C4-2B (cell line): ENCODE data around the gene NDUFA13.

ENCODE experiments used
- ZFX ChIP-seq: fragments of 450-650 bp; IDR thresholded peaks from 2 replicates; pipeline ENCODE4 v1.6.1; 2017
- TF ChIP-seq, protein P1 (sequence below): fragments of 450-650 bp; conservative IDR thresholded peaks from 2 replicates; pipeline ENCODE4 v1.5.1; 2017; ENCODE audit warnings: mild to moderate bottlenecking

DNA sequence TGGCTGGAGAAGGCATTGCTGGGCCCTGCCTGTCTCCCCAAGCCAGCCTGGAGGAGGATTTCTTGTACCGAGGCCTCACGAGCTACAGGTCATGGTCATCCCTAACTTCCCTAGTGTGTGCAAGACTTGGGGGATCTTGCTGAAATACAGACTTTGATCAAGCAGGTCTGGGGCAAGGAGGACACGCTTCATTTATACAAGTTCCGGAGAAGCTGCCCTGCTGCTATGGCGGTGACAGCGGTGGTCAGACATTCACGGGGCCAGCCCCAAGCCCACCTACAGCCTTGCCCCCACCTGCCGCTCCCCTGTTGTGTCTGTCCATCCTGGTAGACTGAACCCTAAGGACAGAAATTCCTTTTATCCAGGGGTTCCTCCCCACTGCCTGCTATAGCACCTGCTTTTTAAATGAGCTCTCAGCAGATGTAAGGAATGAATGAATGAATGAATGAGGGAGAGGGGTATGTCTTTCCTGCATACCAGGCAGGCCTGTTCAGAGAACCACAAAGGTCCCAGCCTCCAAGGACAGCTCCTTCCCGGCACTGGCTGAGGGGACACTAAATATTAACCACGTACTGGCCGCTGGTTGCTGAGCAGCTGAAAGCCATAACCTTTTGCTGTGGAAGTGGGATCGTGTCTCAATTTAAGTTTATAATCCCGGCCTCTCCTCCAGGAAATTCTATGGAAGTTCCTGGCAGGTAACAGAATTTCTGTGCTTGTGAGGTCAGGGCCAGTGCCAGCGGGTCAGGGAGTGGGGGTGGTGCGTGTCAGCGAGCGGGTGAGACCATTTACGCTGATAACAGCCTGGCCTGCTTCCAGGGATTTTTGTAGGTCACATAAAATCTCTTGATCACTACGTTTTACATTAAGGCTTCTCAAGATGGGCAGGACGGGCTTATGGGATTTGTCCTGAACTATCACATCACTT, 27.8 kb upstream of the NDUFA13 start:
- TF ChIP-seq, protein P1, sequence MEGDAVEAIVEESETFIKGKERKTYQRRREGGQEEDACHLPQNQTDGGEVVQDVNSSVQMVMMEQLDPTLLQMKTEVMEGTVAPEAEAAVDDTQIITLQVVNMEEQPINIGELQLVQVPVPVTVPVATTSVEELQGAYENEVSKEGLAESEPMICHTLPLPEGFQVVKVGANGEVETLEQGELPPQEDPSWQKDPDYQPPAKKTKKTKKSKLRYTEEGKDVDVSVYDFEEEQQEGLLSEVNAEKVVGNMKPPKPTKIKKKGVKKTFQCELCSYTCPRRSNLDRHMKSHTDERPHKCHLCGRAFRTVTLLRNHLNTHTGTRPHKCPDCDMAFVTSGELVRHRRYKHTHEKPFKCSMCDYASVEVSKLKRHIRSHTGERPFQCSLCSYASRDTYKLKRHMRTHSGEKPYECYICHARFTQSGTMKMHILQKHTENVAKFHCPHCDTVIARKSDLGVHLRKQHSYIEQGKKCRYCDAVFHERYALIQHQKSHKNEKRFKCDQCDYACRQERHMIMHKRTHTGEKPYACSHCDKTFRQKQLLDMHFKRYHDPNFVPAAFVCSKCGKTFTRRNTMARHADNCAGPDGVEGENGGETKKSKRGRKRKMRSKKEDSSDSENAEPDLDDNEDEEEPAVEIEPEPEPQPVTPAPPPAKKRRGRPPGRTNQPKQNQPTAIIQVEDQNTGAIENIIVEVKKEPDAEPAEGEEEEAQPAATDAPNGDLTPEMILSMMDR, result no peak
- TF ChIP-seq ZFX, result no peak
